ENCODE results near the gene UGT1A5. TPM values are rescaled to one million over a fixed set of nuclear protein-coding genes. Genes with fewer than 3 reads are reported as not detected.
"Not testable (repeated sequence)": the region's sequence is repeated elsewhere in the genome, so short reads cannot be mapped to it uniquely, and the experiment has no call there.

UGT1A5 gene
- total and polyA plus RNA-seq, 2 of the 13 experiments (the other 11 are each of a cell fraction or from before 2014, with no cell fraction given), result not detected

- TF ChIP-seq SOX6 (IDR thresholded peaks at IDR 0.05), result not testable (repeated sequence)
- peak; percentile 82 for TF ChIP-seq SOX6 (CRISPR knock-in tag; IDR thresholded peaks at IDR 0.05)
- peak; percentile 68; the same call in 1 of the 2 replicates for TF ChIP-seq ZNF274 (CRISPR knock-in tag; IDR thresholded peaks at IDR 0.05)
- TF ChIP-seq, protein P1, sequence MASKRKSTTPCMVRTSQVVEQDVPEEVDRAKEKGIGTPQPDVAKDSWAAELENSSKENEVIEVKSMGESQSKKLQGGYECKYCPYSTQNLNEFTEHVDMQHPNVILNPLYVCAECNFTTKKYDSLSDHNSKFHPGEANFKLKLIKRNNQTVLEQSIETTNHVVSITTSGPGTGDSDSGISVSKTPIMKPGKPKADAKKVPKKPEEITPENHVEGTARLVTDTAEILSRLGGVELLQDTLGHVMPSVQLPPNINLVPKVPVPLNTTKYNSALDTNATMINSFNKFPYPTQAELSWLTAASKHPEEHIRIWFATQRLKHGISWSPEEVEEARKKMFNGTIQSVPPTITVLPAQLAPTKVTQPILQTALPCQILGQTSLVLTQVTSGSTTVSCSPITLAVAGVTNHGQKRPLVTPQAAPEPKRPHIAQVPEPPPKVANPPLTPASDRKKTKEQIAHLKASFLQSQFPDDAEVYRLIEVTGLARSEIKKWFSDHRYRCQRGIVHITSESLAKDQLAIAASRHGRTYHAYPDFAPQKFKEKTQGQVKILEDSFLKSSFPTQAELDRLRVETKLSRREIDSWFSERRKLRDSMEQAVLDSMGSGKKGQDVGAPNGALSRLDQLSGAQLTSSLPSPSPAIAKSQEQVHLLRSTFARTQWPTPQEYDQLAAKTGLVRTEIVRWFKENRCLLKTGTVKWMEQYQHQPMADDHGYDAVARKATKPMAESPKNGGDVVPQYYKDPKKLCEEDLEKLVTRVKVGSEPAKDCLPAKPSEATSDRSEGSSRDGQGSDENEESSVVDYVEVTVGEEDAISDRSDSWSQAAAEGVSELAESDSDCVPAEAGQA (IDR thresholded peaks at IDR 0.05; ENCODE audit: low read depth), result peak; percentile 78
- TF ChIP-seq, protein P1 (CRISPR knock-in tag; IDR thresholded peaks at IDR 0.05; ENCODE audit: borderline replicate concordance), result not testable (repeated sequence)
- peak; percentile 48; the same call in 1 of the 2 replicates for TF ChIP-seq MIER3 (CRISPR knock-in tag; IDR thresholded peaks at IDR 0.05; ENCODE audit: borderline replicate concordance)
- peak; percentile 51; the same call in 1 of the 2 replicates for TF ChIP-seq SPEN (CRISPR knock-in tag; IDR thresholded peaks at IDR 0.05; ENCODE audit: low read depth)
- peak; percentile 45; the same call in 1 of the 2 replicates for TF ChIP-seq FOXA1 (IDR thresholded peaks at IDR 0.05)
- peak; percentile 95 for TF ChIP-seq FOXA1 (CRISPR knock-in tag; IDR thresholded peaks at IDR 0.05)
- TF ChIP-seq ZNF556 (CRISPR knock-in tag; IDR thresholded peaks at IDR 0.05; ENCODE audit: borderline replicate concordance), result peak; percentile 81
- peak; percentile 66; the same call in 1 of the 2 replicates for TF ChIP-seq HNF4A (CRISPR knock-in tag; IDR thresholded peaks at IDR 0.05)
- peak; percentile 69 for TF ChIP-seq CBX1 (IDR thresholded peaks at IDR 0.05; ENCODE audit: low read depth)
- TF ChIP-seq, protein P2, sequence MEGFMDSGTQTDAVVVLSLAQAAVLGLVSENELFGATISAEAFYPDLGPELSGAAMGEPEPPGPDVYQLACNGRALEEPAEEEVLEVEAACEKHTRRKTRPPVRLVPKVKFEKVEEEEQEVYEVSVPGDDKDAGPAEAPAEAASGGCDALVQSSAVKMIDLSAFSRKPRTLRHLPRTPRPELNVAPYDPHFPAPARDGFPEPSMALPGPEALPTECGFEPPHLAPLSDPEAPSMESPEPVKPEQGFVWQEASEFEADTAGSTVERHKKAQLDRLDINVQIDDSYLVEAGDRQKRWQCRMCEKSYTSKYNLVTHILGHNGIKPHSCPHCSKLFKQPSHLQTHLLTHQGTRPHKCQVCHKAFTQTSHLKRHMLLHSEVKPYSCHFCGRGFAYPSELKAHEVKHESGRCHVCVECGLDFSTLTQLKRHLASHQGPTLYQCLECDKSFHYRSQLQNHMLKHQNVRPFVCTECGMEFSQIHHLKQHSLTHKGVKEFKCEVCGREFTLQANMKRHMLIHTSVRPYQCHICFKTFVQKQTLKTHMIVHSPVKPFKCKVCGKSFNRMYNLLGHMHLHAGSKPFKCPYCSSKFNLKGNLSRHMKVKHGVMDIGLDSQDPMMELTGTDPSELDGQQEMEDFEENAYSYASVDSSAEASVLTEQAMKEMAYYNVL (CRISPR knock-in tag; IDR thresholded peaks at IDR 0.05; ENCODE audit: borderline replicate concordance), result 0 out of 2 replicates have a peak, but pooled peaks have one; percentile 12
- 0 out of 2 replicates have a peak, but pooled peaks have one; percentile 54 for TF ChIP-seq JUNB (CRISPR knock-in tag; IDR thresholded peaks at IDR 0.05; ENCODE audit: borderline replicate concordance)
- peak; percentile 28; the same call in 1 of the 2 replicates for TF ChIP-seq ZNF317 (CRISPR knock-in tag; IDR thresholded peaks at IDR 0.05)
- 0 out of 2 replicates have a peak, but pooled peaks have one; percentile 38 for TF ChIP-seq ZNF747 (CRISPR knock-in tag; IDR thresholded peaks at IDR 0.05; ENCODE audit: borderline replicate concordance)
- TF ChIP-seq SOX13 (IDR thresholded peaks at IDR 0.05), result peak; percentile 47; the same call in 1 of the 2 replicates
- TF ChIP-seq SOX13 (CRISPR knock-in tag; conservative IDR thresholded peaks at IDR 0.05 in 1 of 2, IDR thresholded peaks at IDR 0.05 in 1 of 2), result peak in 1 of 2 experiments; percentile 65; a peak in 2 of 4 replicates
- peak; percentile 85; the same call in 1 of the 2 replicates for TF ChIP-seq MEIS1 (CRISPR knock-in tag; IDR thresholded peaks at IDR 0.05; ENCODE audit: borderline replicate concordance)
These were observed 24.4 kb downstream of the UGT1A5 start (continued) for GRCh38 chr2:233736868-233737653.

Data from HepG2 (cell line).